WTC11 (cell line): ENCODE data around the gene FGF14.

Experiments used
- ATF3 ChIP-seq: sonication (generic); formaldehyde crosslinking; conservative IDR thresholded peaks from 2 replicates; pipeline ENCODE4 v1.8.1; 2022; ENCODE audit warnings: mild to moderate bottlenecking, missing genetic modification reagents
- CTCF ChIP-seq: fragments of 200-600 bp; IDR thresholded peaks from 2 replicates; pipeline ENCODE4 v1.8.0; 2022; ENCODE audit warnings: antibody characterized with exemption
- ESRRA ChIP-seq: sonication (generic); formaldehyde crosslinking; IDR thresholded peaks from 2 replicates; pipeline ENCODE4 v1.8.1; 2022; ENCODE audit warnings: mild to moderate bottlenecking, missing genetic modification reagents, borderline replicate concordance
- FOXK1 ChIP-seq: sonication (generic); formaldehyde crosslinking; IDR thresholded peaks from 2 replicates; pipeline ENCODE4 v1.8.0; 2022; ENCODE audit warnings: mild to moderate bottlenecking, moderate library complexity, missing genetic modification reagents
- FOXP1 ChIP-seq: sonication (generic); formaldehyde crosslinking; IDR thresholded peaks from 2 replicates; pipeline ENCODE4 v1.8.0; 2022; ENCODE audit warnings: missing genetic modification reagents, mild to moderate bottlenecking, moderate library complexity, borderline replicate concordance
- JUN ChIP-seq: sonication (generic); formaldehyde crosslinking; IDR thresholded peaks from 2 replicates; pipeline ENCODE4 v1.8.0; 2023; ENCODE audit warnings: mild to moderate bottlenecking, missing genetic modification reagents
- NFATC4 ChIP-seq: fragments of 250-450 bp; sonication (Bioruptor Pico); IDR thresholded peaks from 2 replicates; pipeline ENCODE4 v1.9.0; 2021; ENCODE audit warnings: mild to moderate bottlenecking
- NFE2L1 ChIP-seq: sonication (generic); formaldehyde crosslinking; IDR thresholded peaks from 2 replicates; pipeline ENCODE4 v1.8.1; 2023; ENCODE audit warnings: missing genetic modification reagents
- ZNF263 ChIP-seq: sonication (generic); formaldehyde crosslinking; IDR thresholded peaks from 2 replicates; pipeline ENCODE4 v1.8.1; 2022; ENCODE audit warnings: low read depth, mild to moderate bottlenecking, moderate library complexity, missing genetic modification reagents
- ZNF281 ChIP-seq: sonication (generic); formaldehyde crosslinking; IDR thresholded peaks from 2 replicates; pipeline ENCODE4 v1.8.0; 2023; ENCODE audit warnings: mild to moderate bottlenecking, missing genetic modification reagents

GRCh38 chr13:101661839-101662238 is 740.0 kb downstream of the FGF14 start:
- TF ChIP-seq CTCF (no peak), NFE2L1 (CRISPR knock-in tag) (no peak), JUN (CRISPR knock-in tag) (no peak), ATF3 (CRISPR knock-in tag) (no peak), ZNF263 (no peak), FOXP1 (CRISPR knock-in tag) (no peak), ESRRA (CRISPR knock-in tag) (no peak), ZNF281 (CRISPR knock-in tag) (no peak), FOXK1 (no peak), NFATC4 (no peak)
